ENCODE results near the gene MAP1S.

GRCh38 chr19:17764348-17764747, 45.1 kb downstream of the MAP1S start:
- TF ChIP-seq CTCF (IDR thresholded peaks at IDR 0.05) (no peak), POLR2A (IDR thresholded peaks at IDR 0.05) (no peak)

Data from vagina (tissue), 2 donors.